Activated B cell treated with CpG ODN at 0.5 μM for 24 hours (primary cell): ENCODE data around the gene BBS5. TPM values are rescaled to one million over a fixed set of nuclear protein-coding genes. Genes with fewer than 3 reads are reported as not detected.

Experiments
- ATAC-seq: fragments of 200-7000 bp; cut with Tn5 transposase; one replicate; pipeline ENCODE4 v1.10.0; 2021; ENCODE audit warnings: low read depth, mild to moderate bottlenecking, moderate library complexity
- CTCF ChIA-PET: fragments of 350-600 bp; sonication (Branson Sonifier 250); formaldehyde crosslinking; loops from one replicate; lab custom pipeline; 2021; ENCODE audit warnings: antibody characterized with exemption; lab: Charles Lee
- POLR2A ChIA-PET: fragments of 350-600 bp; sonication (Branson Sonifier 250); formaldehyde crosslinking; loops from one replicate; lab custom pipeline; 2021; ENCODE audit warnings: antibody characterized with exemption; lab: Charles Lee
- DNase-seq: peaks from one replicate; pipeline ENCODE4 v3.0.0; 2022
- H3K27ac Mint-ChIP-seq: one replicate; pipeline ENCODE4 v1.8.0; 2020; ENCODE audit warnings: mixed read lengths
- H3K27me3 Mint-ChIP-seq: one replicate; pipeline ENCODE4 v1.8.0; 2021; ENCODE audit warnings: mixed read lengths
- H3K36me3 Mint-ChIP-seq: one replicate; pipeline ENCODE4 v1.8.0; 2021; ENCODE audit warnings: low read depth, mixed read lengths
- H3K4me1 Mint-ChIP-seq: one replicate; pipeline ENCODE4 v1.8.0; 2021; ENCODE audit warnings: mixed read lengths
- H3K4me3 Mint-ChIP-seq: one replicate; pipeline ENCODE4 v1.8.0; 2020; ENCODE audit warnings: mild to moderate bottlenecking, mixed read lengths
- H3K9me3 Mint-ChIP-seq: one replicate; pipeline ENCODE4 v1.8.0; 2020; ENCODE audit warnings: mixed read lengths
- CTCF ChIP-seq: fragments of 200-600 bp; IDR thresholded peaks from one replicate; pipeline ENCODE4 v1.8.0; 2022; ENCODE audit warnings: antibody characterized with exemption, mild to moderate bottlenecking
- intact Hi-C: fragments of 100-400 bp; cut with micrococcal nuclease; formaldehyde crosslinking; loops from one replicate; pipeline ENCODE4 v1.15.1; 2024
- total RNA-seq: library from RNA; stranded (reverse); gene quantifications from 2 replicates; pipeline ENCODE4 v1.2.3, GENCODE V29; 2022

Gene BBS5
- total RNA-seq, 1 donor from 2014 or later = 2.8 TPM

GRCh38 chr2:169485650-169486138, 6.4 kb downstream of the BBS5 start:
- ATAC-seq = no peak
- Mint-ChIP-seq H3K9me3 (no peaks in the 10 kb centered on the region), H3K4me3 (no peak overlapping the region), H3K4me1 (no peaks in the 10 kb centered on the region), H3K27ac (no peak overlapping the region), H3K36me3 (no peaks in the 10 kb centered on the region), H3K27me3 (no peaks in the 10 kb centered on the region)
- POLR2A ChIA-PET = no interaction called here
- intact Hi-C loops = no loop called here
- no peak for TF ChIP-seq CTCF
- CTCF ChIA-PET = no interaction called here
- DNase-seq = no peak

- TF ChIP-seq CTCF = no peak
- Mint-ChIP-seq H3K27me3 (no peaks in the 10 kb centered on the region), H3K4me1 (no peaks in the 10 kb centered on the region), H3K27ac (no peak overlapping the region), H3K9me3 (no peaks in the 10 kb centered on the region), H3K4me3 (no peak overlapping the region), H3K36me3 (no peaks in the 10 kb centered on the region)
- DNase-seq = no peak
- POLR2A ChIA-PET = no interaction called here
- intact Hi-C loops = no loop called here
- CTCF ChIA-PET = no interaction called here
- no peak for ATAC-seq
Measured at GRCh38 chr2:169486487-169486886, 7.2 kb downstream of the BBS5 start.

GRCh38 chr2:169490834-169491233, 11.5 kb downstream of the BBS5 start:
- no peaks in the 10 kb centered on the region for H3K36me3 Mint-ChIP-seq
- CTCF ChIA-PET = no interaction called here
- no peak for ATAC-seq
- intact Hi-C loops = no loop called here
- no peaks in the 10 kb centered on the region for H3K9me3 Mint-ChIP-seq
- H3K4me1 Mint-ChIP-seq = no peaks in the 10 kb centered on the region
- POLR2A ChIA-PET = no interaction called here
- no peak overlapping the region for H3K27ac Mint-ChIP-seq
- no peak overlapping the region for H3K4me3 Mint-ChIP-seq
- no peaks in the 10 kb centered on the region for H3K27me3 Mint-ChIP-seq
- no peak for TF ChIP-seq CTCF
- no peak for DNase-seq

GRCh38 chr2:169491378-169491777, 12.1 kb downstream of the BBS5 start:
- Mint-ChIP-seq H3K4me1 (no peaks in the 10 kb centered on the region), H3K27ac (no peak overlapping the region), H3K36me3 (no peaks in the 10 kb centered on the region), H3K4me3 (no peak overlapping the region), H3K27me3 (no peaks in the 10 kb centered on the region), H3K9me3 (no peaks in the 10 kb centered on the region)
- ChIA-PET POLR2A (no interaction called here), CTCF (no interaction called here)
- ATAC-seq = no peak
- TF ChIP-seq CTCF = no peak
- DNase-seq = no peak
- intact Hi-C loops = no loop called here

- no peaks in the 10 kb centered on the region for H3K9me3 Mint-ChIP-seq
- POLR2A ChIA-PET = no interaction called here
- no peak overlapping the region for H3K4me3 Mint-ChIP-seq
- H3K27ac Mint-ChIP-seq = no peak overlapping the region
- no peaks in the 10 kb centered on the region for H3K27me3 Mint-ChIP-seq
- ATAC-seq (no peak), DNase-seq (no peak)
- CTCF ChIA-PET = interaction anchor here (0.6 kb wide), 1 partner anchor 909 kb away, joined by 4 read pairs; no protein-coding TSS in a partner anchor
- no peaks in the 10 kb centered on the region for H3K36me3 Mint-ChIP-seq
- H3K4me1 Mint-ChIP-seq = no peaks in the 10 kb centered on the region
- intact Hi-C loops = no loop called here
- TF ChIP-seq CTCF = no peak
Measured at GRCh38 chr2:169493360-169493759, 14.1 kb downstream of the BBS5 start.
